GM23248 (cell line): ENCODE data around the gene HSFX3. TPM values are rescaled to one million over a fixed set of nuclear protein-coding genes. Genes with fewer than 3 reads are reported as not detected.
"Not testable (repeated sequence)": the region's sequence is repeated elsewhere in the genome, so short reads cannot be mapped to it uniquely, and the experiment has no call there.

Source experiments
- DNase-seq: peaks from one replicate; pipeline ENCODE4 v3.0.0-alpha.2; 2015
- H2AFZ ChIP-seq: fragments of 200-600 bp; sonication (generic); 2 replicates; pipeline ENCODE4 v1.6.1; 2016; ENCODE audit warnings: antibody characterized with exemption
- H3F3A ChIP-seq: fragments of 200-600 bp; sonication (generic); 2 replicates; pipeline ENCODE4 v1.6.1; 2016; ENCODE audit warnings: mild to moderate bottlenecking, antibody characterized with exemption, mixed run types; ENCODE audit not compliant: insufficient read depth
- H3K27ac ChIP-seq: fragments of 200-600 bp; sonication (generic); 2 replicates; pipeline ENCODE4 v1.5.1; 2016; ENCODE audit warnings: mild to moderate bottlenecking
- H3K27me3 ChIP-seq: fragments of 200-600 bp; sonication (generic); replicated peaks from 2 replicates; pipeline ENCODE4 v1.6.1; 2016; ENCODE audit warnings: mild to moderate bottlenecking; ENCODE audit not compliant: insufficient read depth
- H3K36me3 ChIP-seq: fragments of 200-600 bp; sonication (generic); 2 replicates; pipeline ENCODE4 v1.6.1; 2016; ENCODE audit warnings: low read depth, mild to moderate bottlenecking
- H3K4me1 ChIP-seq: fragments of 200-600 bp; sonication (generic); 2 replicates; pipeline ENCODE4 v1.6.1; 2016; ENCODE audit warnings: mild to moderate bottlenecking; ENCODE audit not compliant: insufficient read depth
- H3K4me2 ChIP-seq: fragments of 200-600 bp; sonication (generic); one replicate; pipeline ENCODE4 v1.6.1; 2016; ENCODE audit warnings: mild to moderate bottlenecking; ENCODE audit not compliant: unreplicated experiment
- H3K4me3 ChIP-seq: fragments of 200-600 bp; sonication (generic); 2 replicates; pipeline ENCODE4 v1.5.1; 2016; ENCODE audit warnings: mild to moderate bottlenecking
- H3K79me2 ChIP-seq: fragments of 200-600 bp; sonication (generic); 2 replicates; pipeline ENCODE4 v1.6.1; 2016; ENCODE audit warnings: mild to moderate bottlenecking; ENCODE audit not compliant: insufficient read depth
- H3K9ac ChIP-seq: fragments of 200-600 bp; sonication (generic); 2 replicates; pipeline ENCODE4 v1.6.1; 2016; ENCODE audit warnings: mild to moderate bottlenecking
- H3K9me2 ChIP-seq: fragments of 200-600 bp; sonication (generic); 2 replicates; pipeline ENCODE4 v1.6.1; 2016; ENCODE audit warnings: mixed run types, mild to moderate bottlenecking, moderate library complexity; ENCODE audit not compliant: insufficient read depth
- H3K9me3 ChIP-seq: fragments of 200-600 bp; sonication (generic); one replicate; pipeline ENCODE4 v1.6.1; 2017; ENCODE audit warnings: low read depth
- H4K20me1 ChIP-seq: fragments of 200-600 bp; sonication (generic); 2 replicates; pipeline ENCODE4 v1.6.0; 2016; ENCODE audit not compliant: insufficient read depth
- WGBS, 2 experiments: methylation state at CpG; one replicate each; pipeline ENCODE4 v1.1.6; 2015 to 2017; ENCODE audit warnings: low lambda C conversion rate in 2 of 2, low coverage in 1 of 2; ENCODE audit errors: missing lambda C conversion rate in 2 of 2; 5-methylcytosine and 5-hydroxymethylcytosine counted together
- in situ Hi-C: fragments of 300-500 bp; cut with MboI; formaldehyde crosslinking; loops from 2 replicates; pipeline ENCODE4 v1.15.0; 2020
- polyA plus RNA-seq: library from polyadenylated mRNA; unstranded; fragments of >200 nt; fragmentation: Nextera tagmentation; extraction: Ambion mirVana; gene quantifications from 2 replicates; pipeline ENCODE4 v1.2.1, GENCODE V29; 2016
- total RNA-seq: library from RNA; depleted of rRNA; stranded (reverse); fragments of >200 nt; shearing (Covaris generic); gene quantifications from 2 replicates; pipeline ENCODE4 v1.2.3, GENCODE V29; 2014; rRNA removed

Gene HSFX3, protein sequence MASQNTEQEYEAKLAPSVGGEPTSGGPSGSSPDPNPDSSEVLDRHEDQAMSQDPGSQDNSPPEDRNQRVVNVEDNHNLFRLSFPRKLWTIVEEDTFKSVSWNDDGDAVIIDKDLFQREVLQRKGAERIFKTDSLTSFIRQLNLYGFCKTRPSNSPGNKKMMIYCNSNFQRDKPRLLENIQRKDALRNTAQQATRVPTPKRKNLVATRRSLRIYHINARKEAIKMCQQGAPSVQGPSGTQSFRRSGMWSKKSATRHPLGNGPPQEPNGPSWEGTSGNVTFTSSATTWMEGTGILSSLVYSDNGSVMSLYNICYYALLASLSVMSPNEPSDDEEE
- total RNA-seq: not detected in 2 replicates
- not detected in 2 replicates for polyA plus RNA-seq

- DNase-seq, H3K9me3 ChIP-seq, H3K9ac ChIP-seq, H3K9me2 ChIP-seq, H3K4me2 ChIP-seq, H3F3A ChIP-seq, H3K79me2 ChIP-seq, H3K4me3 ChIP-seq, H3K27ac ChIP-seq, H3K4me1 ChIP-seq, H3K36me3 ChIP-seq, H2AFZ ChIP-seq, H3K27me3 ChIP-seq, H4K20me1 ChIP-seq, in situ Hi-C loops: not testable (repeated sequence)
- no CpG with 5 or more reads among the region's 6 CpGs for WGBS, 2 experiments
These were observed at the start of gene HSFX3 for GRCh38 chrX:149549701-149550100. Gene HSFX3, minus strand, starts transcription at chrX:149549924. Its CDS starts 72 bp downstream, at chrX:149549852.

- in situ Hi-C loops, H3K27me3 ChIP-seq, H3K4me2 ChIP-seq, H2AFZ ChIP-seq, H3K36me3 ChIP-seq, H3K9me3 ChIP-seq, H3K79me2 ChIP-seq, H3K9ac ChIP-seq, H3K4me3 ChIP-seq, H3F3A ChIP-seq, H3K27ac ChIP-seq, H3K4me1 ChIP-seq, H4K20me1 ChIP-seq, H3K9me2 ChIP-seq, DNase-seq: not testable (repeated sequence)
- WGBS, 2 experiments: 90 to 100% methylated on average over 3 to 5 of the region's 11 CpGs
These were observed 48.9 kb upstream of the HSFX3 start for GRCh38 chrX:149598603-149599002.

DNA sequence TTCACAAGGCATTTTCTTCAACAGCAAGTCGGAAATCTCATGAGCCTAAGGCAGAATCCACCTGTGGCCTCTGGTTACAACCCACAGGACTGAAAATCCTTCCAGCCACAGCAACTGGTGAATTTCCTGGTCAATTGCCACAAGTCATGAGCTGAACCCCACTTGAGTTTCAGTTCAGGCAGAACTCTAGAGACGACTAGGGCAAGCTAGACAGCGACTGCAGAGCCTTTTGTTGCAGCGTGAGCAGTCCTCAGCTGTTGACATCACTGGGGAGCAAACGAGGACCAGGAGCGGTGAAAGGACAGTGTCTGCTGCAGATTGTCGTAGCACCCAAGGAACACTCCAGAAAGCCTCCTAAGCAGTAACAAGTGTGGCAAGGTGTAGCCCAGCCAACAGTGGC lies 46.2 kb upstream of the HSFX3 start:
- H3K27me3 ChIP-seq, H2AFZ ChIP-seq, H3K36me3 ChIP-seq, H3K79me2 ChIP-seq, H4K20me1 ChIP-seq, H3K27ac ChIP-seq, H3K4me3 ChIP-seq, DNase-seq, H3K9ac ChIP-seq, H3F3A ChIP-seq, in situ Hi-C loops, H3K4me1 ChIP-seq, H3K9me2 ChIP-seq, H3K9me3 ChIP-seq, H3K4me2 ChIP-seq: not testable (repeated sequence)
- WGBS, 2 experiments: no CpG with 5 or more reads among the region's 7 CpGs

DNA sequence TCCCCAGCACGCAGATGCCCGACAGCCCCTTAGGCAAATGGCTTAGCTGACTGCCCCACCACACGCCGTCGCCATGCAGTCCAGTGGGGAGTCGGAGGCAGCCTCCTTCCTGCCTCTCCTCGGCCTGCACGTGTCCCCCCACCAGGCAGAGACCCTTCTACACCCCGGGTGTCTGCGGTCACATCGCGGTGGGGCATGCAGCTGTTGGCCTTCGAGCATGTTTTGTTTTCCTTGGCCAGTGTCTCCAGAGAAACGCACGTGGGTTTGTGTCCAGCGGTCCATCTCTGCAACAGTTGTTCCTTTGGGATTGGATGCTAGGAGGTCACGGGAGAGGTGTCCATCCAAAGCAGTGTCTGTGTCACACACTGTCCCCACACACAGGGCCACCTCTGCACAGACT lies 45.5 kb upstream of the HSFX3 start, which contains the start of gene HSFX2:
TSS of gene HSFX2 (minus strand) at position 101 of the 400 bp plus-strand sequence. CDS start 614 bp downstream, outside the sequence.
- DNase-seq, H3K36me3 ChIP-seq, H3K9ac ChIP-seq, H3K9me3 ChIP-seq, H4K20me1 ChIP-seq, H3K79me2 ChIP-seq, H3K4me1 ChIP-seq, H3K9me2 ChIP-seq, H2AFZ ChIP-seq, in situ Hi-C loops, H3K4me2 ChIP-seq, H3F3A ChIP-seq, H3K27ac ChIP-seq, H3K27me3 ChIP-seq, H3K4me3 ChIP-seq: not testable (repeated sequence)
- no CpG with 5 or more reads among the region's 17 CpGs for WGBS, 2 experiments

GRCh38 chrX:149590993-149591392 lies 41.3 kb upstream of the HSFX3 start:
- H3K27me3 ChIP-seq, H3K9ac ChIP-seq, H4K20me1 ChIP-seq, H3K9me3 ChIP-seq, H3K4me3 ChIP-seq, H3F3A ChIP-seq, H3K4me1 ChIP-seq, H3K79me2 ChIP-seq, H3K4me2 ChIP-seq, DNase-seq, H3K27ac ChIP-seq, H3K36me3 ChIP-seq, H3K9me2 ChIP-seq, in situ Hi-C loops, H2AFZ ChIP-seq: not testable (repeated sequence)
- WGBS, 2 experiments: no CpG with 5 or more reads among the region's 7 CpGs

DNA sequence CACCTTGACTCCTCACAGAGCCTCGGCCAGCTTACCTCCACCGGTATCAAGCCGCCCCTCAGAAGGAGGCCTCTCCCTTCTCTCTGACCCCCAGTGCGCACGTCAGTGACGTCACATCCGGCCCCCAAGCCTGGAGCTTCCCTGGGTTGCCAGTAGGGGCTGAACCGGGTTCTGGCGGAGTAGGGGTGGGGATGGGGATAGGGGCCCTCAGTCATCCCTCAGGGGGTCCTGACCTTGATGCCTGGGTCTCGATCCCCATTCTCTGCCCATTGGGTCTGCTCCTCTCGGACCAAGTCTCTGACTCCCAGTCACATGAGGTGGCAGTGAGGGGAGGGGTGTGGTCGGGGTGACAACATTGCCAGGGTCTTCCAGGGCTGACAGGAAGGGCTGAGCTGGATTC lies 37.6 kb upstream of the HSFX3 start, which contains the start of gene MAGEA9B:
TSS of gene MAGEA9B (minus strand) at position 101 of the 400 bp plus-strand sequence. CDS start 4,280 bp downstream, outside the sequence.
- H3K4me1 ChIP-seq, H3K27ac ChIP-seq, H3K9me2 ChIP-seq, H2AFZ ChIP-seq, H3K9me3 ChIP-seq, H3K36me3 ChIP-seq, H3K79me2 ChIP-seq, H3K4me3 ChIP-seq, H3K9ac ChIP-seq, H3K27me3 ChIP-seq, in situ Hi-C loops, H3F3A ChIP-seq, DNase-seq, H4K20me1 ChIP-seq, H3K4me2 ChIP-seq: not testable (repeated sequence)
- no CpG with 5 or more reads among the region's 12 CpGs for WGBS, 2 experiments

DNA sequence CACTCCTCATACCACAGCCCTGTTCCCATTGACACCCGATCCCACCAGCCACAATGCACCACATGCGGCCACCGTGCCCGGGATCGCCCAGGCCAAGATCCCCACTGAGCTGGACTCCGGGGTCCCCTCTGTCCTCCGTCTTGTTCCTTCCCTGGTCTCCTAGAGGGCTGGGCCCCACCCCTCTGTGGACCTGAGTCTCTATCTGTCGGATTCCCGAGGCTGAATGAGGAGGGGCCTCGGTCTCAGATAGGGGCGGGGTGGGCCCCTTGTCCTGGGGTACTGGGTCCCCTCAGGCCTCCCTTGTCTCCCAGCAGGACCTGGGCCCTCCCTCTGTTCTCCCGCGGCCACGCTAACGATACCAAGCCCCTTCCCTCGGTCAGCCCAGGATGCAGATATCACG lies 35.9 kb upstream of the HSFX3 start:
- H3K27ac ChIP-seq, H3F3A ChIP-seq, H3K4me3 ChIP-seq, H3K9me3 ChIP-seq, H3K79me2 ChIP-seq, H3K36me3 ChIP-seq, H3K4me2 ChIP-seq, H2AFZ ChIP-seq, DNase-seq, in situ Hi-C loops, H4K20me1 ChIP-seq, H3K9me2 ChIP-seq, H3K27me3 ChIP-seq, H3K9ac ChIP-seq, H3K4me1 ChIP-seq: not testable (repeated sequence)
- 60 to 82% methylated on average over 1 to 3 of the region's 17 CpGs for WGBS, 2 experiments
